Keratinocyte (primary cell): ENCODE results near the gene PHLDA3. TPM values are rescaled to one million over a fixed set of nuclear protein-coding genes. Genes with fewer than 3 reads are reported as not detected.

Experiments used
- DNase-seq: peaks from one replicate; pipeline ENCODE4 v3.0.0-alpha.2; 2011; ENCODE audit warnings: low read depth, missing footprints, low spot score
- FAIRE-seq: peaks from 2 replicates; lab custom pipeline; 2011; peaks lifted over from hg19 to GRCh38; lab: Jason Lieb, UNC
- H2AFZ ChIP-seq: 2 replicates; pipeline ENCODE4 v1.6.0; 2012; ENCODE audit warnings: low read length, control low read depth, inconsistent platforms; ENCODE audit not compliant: control insufficient read depth
- H3K27ac ChIP-seq: 2 replicates; pipeline ENCODE4 v1.5.1; 2011; ENCODE audit warnings: low read length; ENCODE audit not compliant: control insufficient read depth, insufficient read depth
- H3K27me3 ChIP-seq: 3 replicates; pipeline ENCODE4 v1.6.0; 2011; ENCODE audit warnings: low read length; ENCODE audit not compliant: control insufficient read depth, insufficient read depth; ENCODE audit errors: extremely low read depth
- H3K36me3 ChIP-seq, 2 experiments: 2 replicates in 1 of 2; 3 replicates in 1 of 2; pipeline ENCODE4 v1.5.1; 2011; ENCODE audit warnings: low read length in 2 of 2, mild to moderate bottlenecking in 1 of 2; ENCODE audit not compliant: control insufficient read depth in 2 of 2, insufficient read depth in 2 of 2; ENCODE audit errors: extremely low read depth in 1 of 2
- H3K4me1 ChIP-seq: 3 replicates; pipeline ENCODE4 v1.5.1; 2011; ENCODE audit warnings: low read length; ENCODE audit not compliant: control insufficient read depth, insufficient read depth; ENCODE audit errors: extremely low read depth
- H3K4me2 ChIP-seq: 3 replicates; pipeline ENCODE4 v1.6.0; 2011; ENCODE audit warnings: low read depth, low read length; ENCODE audit not compliant: control insufficient read depth, insufficient read depth; ENCODE audit errors: extremely low read depth
- H3K4me3 ChIP-seq, 3 experiments: fragments of 200-600 bp in 1 of 3; sonication (generic) in 1 of 3; 2 replicates in 2 of 3; 3 replicates in 1 of 3; pipeline ENCODE4 v1.5.1; 2011 to 2016; ENCODE audit warnings: low read length in 3 of 3, mild to moderate bottlenecking in 3 of 3, control low read depth in 2 of 3, inconsistent platforms in 1 of 3, low read depth in 1 of 3, mixed read lengths in 1 of 3, mixed run types in 1 of 3, moderate library complexity in 1 of 3; ENCODE audit not compliant: control insufficient read depth in 2 of 3, insufficient read depth in 2 of 3; ENCODE audit errors: extremely low read depth in 1 of 3
- H3K79me2 ChIP-seq: 2 replicates; pipeline ENCODE4 v1.6.0; 2012; ENCODE audit warnings: low read length; ENCODE audit not compliant: control insufficient read depth, insufficient read depth
- H3K9ac ChIP-seq: 3 replicates; pipeline ENCODE4 v1.6.0; 2011; ENCODE audit warnings: low read length; ENCODE audit not compliant: control insufficient read depth, insufficient read depth; ENCODE audit errors: extremely low read depth
- H3K9me1 ChIP-seq: 3 replicates; pipeline ENCODE4 v1.6.0; 2011; ENCODE audit warnings: low read length; ENCODE audit not compliant: control insufficient read depth, insufficient read depth; ENCODE audit errors: extremely low read depth
- H3K9me3 ChIP-seq: 2 replicates; pipeline ENCODE4 v1.5.1; 2012; ENCODE audit warnings: low read depth, low read length; ENCODE audit not compliant: control insufficient read depth
- H4K20me1 ChIP-seq: 3 replicates; pipeline ENCODE4 v1.6.0; 2011; ENCODE audit warnings: low read length; ENCODE audit not compliant: control insufficient read depth, insufficient read depth; ENCODE audit errors: extremely low read depth
- EZH2 ChIP-seq: IDR thresholded peaks from one replicate; pipeline ENCODE4 v1.6.1; 2012; ENCODE audit warnings: inconsistent platforms, mild to moderate bottlenecking, low read length, moderate library complexity
- dilution Hi-C: fragments of 300-500 bp; cut with MboI; formaldehyde crosslinking; loops from one replicate; pipeline ENCODE4 v1.7.0; 2020; ENCODE audit warnings: low sequenced_read_pairs; ENCODE audit not compliant: extremely low pct_ligation_motif_present
- polyA plus RNA-seq, 5 experiments: library from polyadenylated mRNA; depleted of rRNA in 3 of 5; stranded (reverse) in 3 of 5; stranded (forward) in 1 of 5; unstranded in 1 of 5; fragments of >200 nt; gene quantifications; 1 replicate in 1 of 5; 2 replicates in 3 of 5; 3 replicates in 1 of 5; pipeline versions ENCODE4 v1.2.1 to v1.2.3, GENCODE V29; 2011 to 2012; ENCODE audit warnings: missing spikeins in 2 of 5, low read depth in 1 of 5, low replicate concordance in 1 of 5
- TF ChIP-seq, protein P1 (sequence below), 3 experiments: IDR thresholded peaks in 1 of 3; conservative IDR thresholded peaks in 1 of 3; optimal IDR thresholded peaks in 1 of 3; 2 replicates in 2 of 3; 3 replicates in 1 of 3; pipeline versions ENCODE3 to v1.5.1; 2011; ENCODE audit warnings: low read length in 3 of 3, mild to moderate bottlenecking in 3 of 3, moderate library complexity in 2 of 3, control low read depth in 1 of 3, inconsistent platforms in 1 of 3; ENCODE audit not compliant: insufficient read depth in 2 of 3; ENCODE audit errors: extremely low read depth in 1 of 3

The PHLDA3 gene
- polyA plus RNA-seq, 1 donor (not counting 4 experiments of a cell fraction or from before 2014, with no cell fraction given): 48.2 TPM

DNA sequence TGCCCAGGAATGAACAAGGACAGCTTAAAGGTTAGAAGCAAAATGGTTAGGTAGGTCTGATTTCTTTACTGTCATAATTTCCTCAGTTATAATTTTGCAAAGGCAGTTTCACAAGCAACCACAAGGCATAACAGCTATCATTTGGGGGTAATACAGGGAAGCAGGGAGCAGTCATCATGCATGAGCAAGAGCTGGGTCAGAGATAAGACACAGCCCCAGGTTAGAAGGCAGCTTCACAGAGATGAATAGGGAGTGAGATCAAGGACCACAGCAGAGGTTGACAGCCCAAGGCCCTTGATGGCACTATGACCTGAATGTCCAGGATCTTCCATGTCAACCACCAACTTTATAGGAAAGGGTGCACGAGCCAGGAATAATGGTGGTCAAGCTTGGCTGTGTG lies 46.9 kb upstream of the PHLDA3 start:
- Histone ChIP-seq H3K4me1 (peaks cover 35% of the 10 kb centered on the region), H3K27me3 (no peaks in the 10 kb centered on the region), H3K9me3 (no peaks in the 10 kb centered on the region), H3K36me3 (no peaks in the 10 kb centered on the region), H3K79me2 (no peaks in the 10 kb centered on the region), H3K27ac (no peak overlapping the region), H3K9me1 (no peaks in the 10 kb centered on the region), H2AFZ (no peak overlapping the region), H3K4me2 (no peak overlapping the region), H4K20me1 (no peaks in the 10 kb centered on the region), H3K9ac (no peak overlapping the region), H3K4me3 (no peak overlapping the region)
- dilution Hi-C loops: no loop called here
- FAIRE-seq: no peak
- TF ChIP-seq, protein P1, sequence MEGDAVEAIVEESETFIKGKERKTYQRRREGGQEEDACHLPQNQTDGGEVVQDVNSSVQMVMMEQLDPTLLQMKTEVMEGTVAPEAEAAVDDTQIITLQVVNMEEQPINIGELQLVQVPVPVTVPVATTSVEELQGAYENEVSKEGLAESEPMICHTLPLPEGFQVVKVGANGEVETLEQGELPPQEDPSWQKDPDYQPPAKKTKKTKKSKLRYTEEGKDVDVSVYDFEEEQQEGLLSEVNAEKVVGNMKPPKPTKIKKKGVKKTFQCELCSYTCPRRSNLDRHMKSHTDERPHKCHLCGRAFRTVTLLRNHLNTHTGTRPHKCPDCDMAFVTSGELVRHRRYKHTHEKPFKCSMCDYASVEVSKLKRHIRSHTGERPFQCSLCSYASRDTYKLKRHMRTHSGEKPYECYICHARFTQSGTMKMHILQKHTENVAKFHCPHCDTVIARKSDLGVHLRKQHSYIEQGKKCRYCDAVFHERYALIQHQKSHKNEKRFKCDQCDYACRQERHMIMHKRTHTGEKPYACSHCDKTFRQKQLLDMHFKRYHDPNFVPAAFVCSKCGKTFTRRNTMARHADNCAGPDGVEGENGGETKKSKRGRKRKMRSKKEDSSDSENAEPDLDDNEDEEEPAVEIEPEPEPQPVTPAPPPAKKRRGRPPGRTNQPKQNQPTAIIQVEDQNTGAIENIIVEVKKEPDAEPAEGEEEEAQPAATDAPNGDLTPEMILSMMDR (optimal IDR thresholded peaks at IDR 0.05 in 1 of 3, IDR thresholded peaks at IDR 0.05 in 1 of 3, conservative IDR thresholded peaks at IDR 0.05 in 1 of 3; ENCODE audit: extremely low read depth in 1 of 3, insufficient read depth in 2 of 3, low read length in 3 of 3): peak in 1 of 3 experiments; percentile 13
- TF ChIP-seq EZH2: no peak
- peak; percentile 25 for DNase-seq

DNA sequence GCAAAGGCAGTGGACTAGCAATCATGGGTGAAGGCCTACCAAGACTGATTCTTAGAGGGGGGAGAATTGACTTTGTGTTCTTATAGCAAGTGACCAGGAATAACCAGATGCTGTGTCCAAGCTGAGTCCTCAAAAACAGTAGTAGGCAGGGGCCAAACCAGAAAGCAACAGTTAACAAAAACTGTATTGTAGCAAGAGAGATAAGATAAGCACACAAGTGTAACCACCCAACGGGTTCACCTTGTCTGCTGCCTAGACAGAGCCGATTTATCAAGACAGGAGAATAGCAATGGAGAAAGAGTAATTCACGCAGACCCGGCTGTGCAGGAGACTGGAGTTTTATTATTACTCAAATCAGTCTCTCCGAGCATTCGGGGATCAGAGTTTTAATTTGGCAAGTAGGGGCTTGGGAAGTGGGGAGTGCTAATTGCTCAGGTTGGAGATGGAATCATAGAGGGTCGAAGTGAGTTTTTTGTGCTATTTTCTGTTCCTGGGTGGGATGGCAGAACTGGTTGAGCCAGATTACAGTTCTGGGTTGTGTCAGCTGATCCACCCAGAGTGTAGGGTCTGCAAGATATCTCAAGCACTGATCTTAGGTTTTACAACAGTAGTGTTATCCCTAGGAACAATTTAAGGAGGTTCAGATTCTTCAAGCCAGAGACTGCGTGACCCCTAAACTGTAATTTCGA lies 46.2 kb upstream of the PHLDA3 start:
- no peak for FAIRE-seq
- dilution Hi-C loops: no loop called here
- H3K4me1 ChIP-seq: peaks cover 31% of the 10 kb centered on the region

More for the DNA sequence above, 46.2 kb upstream of the PHLDA3 start:
- H3K9ac ChIP-seq: no peak overlapping the region
- TF ChIP-seq EZH2: no peak
- TF ChIP-seq, protein P1 (optimal IDR thresholded peaks at IDR 0.05 in 1 of 3, IDR thresholded peaks at IDR 0.05 in 1 of 3, conservative IDR thresholded peaks at IDR 0.05 in 1 of 3; ENCODE audit: extremely low read depth in 1 of 3, insufficient read depth in 2 of 3, low read length in 3 of 3): no peak
- no peaks in the 10 kb centered on the region for H3K9me3 ChIP-seq
- H3K27ac ChIP-seq: no peak overlapping the region
- no peaks in the 10 kb centered on the region for H3K27me3 ChIP-seq
- no peaks in the 10 kb centered on the region for H4K20me1 ChIP-seq
- no peak for DNase-seq
- no peaks in the 10 kb centered on the region for H3K36me3 ChIP-seq
- no peaks in the 10 kb centered on the region for H3K9me1 ChIP-seq
- H3K79me2 ChIP-seq: no peaks in the 10 kb centered on the region
- H2AFZ ChIP-seq: no peak overlapping the region
- H3K4me2 ChIP-seq: no peak overlapping the region
- H3K4me3 ChIP-seq: no peak overlapping the region
